ENCODE data around the gene CDC14B. TPM values are rescaled to one million over a fixed set of nuclear protein-coding genes. Genes with fewer than 3 reads are reported as not detected.
"Not testable (repeated sequence)": the region's sequence is repeated elsewhere in the genome, so short reads cannot be mapped to it uniquely, and the experiment has no call there.

CDC14B gene
- total and polyA plus RNA-seq, 4 donors, result 8.8 to 33.3 (median 11.3) TPM

DNA sequence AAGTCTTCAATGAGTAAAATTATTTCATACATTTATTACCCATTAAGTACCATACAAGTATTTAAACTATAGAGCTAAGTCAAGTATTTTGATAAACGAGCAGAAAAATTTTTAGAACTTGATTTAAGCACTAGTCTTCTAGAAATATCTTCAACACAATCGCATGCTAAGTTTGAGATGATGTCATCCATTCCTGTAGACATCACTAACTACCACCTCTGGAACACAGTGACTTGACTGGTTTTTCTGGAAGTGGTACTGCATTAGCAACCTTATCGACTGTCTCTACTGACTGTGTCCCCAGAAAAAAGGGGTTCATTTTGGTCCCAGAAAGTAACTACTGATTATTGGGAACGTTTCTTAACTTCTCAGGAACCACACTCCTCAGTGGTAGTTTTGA is 69.0 kb downstream of the CDC14B start:
- WGBS, result 95% methylated on average over 4 of the region's 4 CpGs
- no peak overlapping the region for H3K9ac ChIP-seq (ENCODE audit: low read depth in 1 of 2, low read length in 2 of 2)

DNA sequence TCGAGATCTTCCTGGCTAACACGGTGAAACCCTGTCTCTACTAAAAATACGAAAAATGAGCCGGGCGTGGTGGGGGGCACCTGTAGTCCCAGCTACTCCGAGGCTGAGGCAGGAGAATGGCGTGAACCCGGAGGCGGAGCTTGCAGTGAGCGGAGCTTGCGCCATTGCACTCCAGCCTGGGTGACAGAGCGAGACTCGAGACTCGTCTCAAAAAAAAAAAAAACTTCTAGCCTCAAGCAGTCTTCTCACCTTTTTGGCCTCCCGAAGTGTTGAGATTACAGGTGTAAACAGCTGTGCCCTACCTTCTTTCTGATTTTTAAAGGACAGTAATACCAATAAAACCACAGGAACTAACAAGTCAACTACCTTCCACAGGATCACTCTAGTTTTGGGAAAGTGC is 76.5 kb downstream of the CDC14B start:
- 97% methylated on average over 15 of the region's 15 CpGs for WGBS
- peaks cover 1 to 12% (median 4%) of the 10 kb centered on the region in 4 donors for H3K36me3 ChIP-seq (ENCODE audit: control insufficient read depth in 4 of 4, insufficient read depth in 3 of 4, low read depth in 1 of 4, low read length in 3 of 4)
- H3K4me1 ChIP-seq (ENCODE audit: control insufficient read depth in 4 of 4, insufficient read depth in 4 of 4, low read length in 3 of 4); H3K9me3 ChIP-seq (ENCODE audit: control insufficient read depth in 4 of 4, low read length in 3 of 4); H3K9ac ChIP-seq (ENCODE audit: low read depth in 1 of 2, low read length in 2 of 2); DNase-seq (ENCODE audit: low spot score); H3K27me3 ChIP-seq (ENCODE audit: control insufficient read depth in 4 of 4, insufficient read depth in 4 of 4, low read length in 3 of 4); H3K4me3 ChIP-seq (ENCODE audit: low read depth in 1 of 3, low read length in 3 of 3); H3K27ac ChIP-seq (ENCODE audit: low read depth in 1 of 2, low read length in 2 of 2): not testable (repeated sequence)

More for the DNA sequence above, 69.0 kb downstream of the CDC14B start:
- Histone ChIP-seq H3K4me3 (ENCODE audit: low read depth in 1 of 3, low read length in 3 of 3) (no peak overlapping the region), H3K9me3 (ENCODE audit: control insufficient read depth in 4 of 4, low read length in 3 of 4) (no peaks in the 10 kb centered on the region), H3K27ac (ENCODE audit: low read depth in 1 of 2, low read length in 2 of 2) (no peak overlapping the region), H3K36me3 (ENCODE audit: control insufficient read depth in 4 of 4, insufficient read depth in 3 of 4, low read depth in 1 of 4, low read length in 3 of 4) (peaks cover 1 to 5% (median 4%) of the 10 kb centered on the region in 4 donors), H3K4me1 (ENCODE audit: control insufficient read depth in 4 of 4, insufficient read depth in 4 of 4, low read length in 3 of 4) (no peaks in the 10 kb centered on the region), H3K27me3 (ENCODE audit: control insufficient read depth in 4 of 4, insufficient read depth in 4 of 4, low read length in 3 of 4) (no peaks in the 10 kb centered on the region)
- TF ChIP-seq, protein P1, sequence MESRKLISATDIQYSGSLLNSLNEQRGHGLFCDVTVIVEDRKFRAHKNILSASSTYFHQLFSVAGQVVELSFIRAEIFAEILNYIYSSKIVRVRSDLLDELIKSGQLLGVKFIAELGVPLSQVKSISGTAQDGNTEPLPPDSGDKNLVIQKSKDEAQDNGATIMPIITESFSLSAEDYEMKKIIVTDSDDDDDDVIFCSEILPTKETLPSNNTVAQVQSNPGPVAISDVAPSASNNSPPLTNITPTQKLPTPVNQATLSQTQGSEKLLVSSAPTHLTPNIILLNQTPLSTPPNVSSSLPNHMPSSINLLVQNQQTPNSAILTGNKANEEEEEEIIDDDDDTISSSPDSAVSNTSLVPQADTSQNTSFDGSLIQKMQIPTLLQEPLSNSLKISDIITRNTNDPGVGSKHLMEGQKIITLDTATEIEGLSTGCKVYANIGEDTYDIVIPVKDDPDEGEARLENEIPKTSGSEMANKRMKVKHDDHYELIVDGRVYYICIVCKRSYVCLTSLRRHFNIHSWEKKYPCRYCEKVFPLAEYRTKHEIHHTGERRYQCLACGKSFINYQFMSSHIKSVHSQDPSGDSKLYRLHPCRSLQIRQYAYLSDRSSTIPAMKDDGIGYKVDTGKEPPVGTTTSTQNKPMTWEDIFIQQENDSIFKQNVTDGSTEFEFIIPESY (IDR thresholded peaks at IDR 0.05), result no peak
- TF ChIP-seq SP1 (IDR thresholded peaks at IDR 0.05), result no peak
- no peak for TF ChIP-seq RAD21 (IDR thresholded peaks at IDR 0.05)
- no peak for DNase-seq (ENCODE audit: low spot score)

DNA sequence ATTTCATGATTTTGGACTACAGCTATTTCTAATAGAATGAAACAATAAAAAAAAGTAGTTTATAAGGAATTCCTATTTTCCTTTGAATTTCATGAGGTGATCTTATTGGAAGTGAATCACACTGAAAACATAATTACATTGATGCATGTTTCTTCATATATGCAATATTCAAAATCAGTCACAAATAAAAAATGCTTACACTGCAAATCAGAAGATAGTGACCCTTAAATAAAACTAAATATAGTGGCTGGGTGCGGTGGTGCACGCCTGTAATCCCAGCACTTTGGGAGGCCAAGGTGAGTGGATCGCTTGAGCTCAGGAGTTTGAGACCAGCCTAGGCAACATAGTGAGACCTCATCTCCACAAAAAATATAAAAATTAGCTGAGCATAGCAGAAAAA is 79.5 kb downstream of the CDC14B start:
- 99% methylated on average over 3 of the region's 3 CpGs for WGBS

More for the DNA sequence above, 79.5 kb downstream of the CDC14B start:
- H3K9ac ChIP-seq (ENCODE audit: low read depth in 1 of 2, low read length in 2 of 2), result no peak overlapping the region
- no peaks in the 10 kb centered on the region for H3K4me1 ChIP-seq (ENCODE audit: control insufficient read depth in 4 of 4, insufficient read depth in 4 of 4, low read length in 3 of 4)
- TF ChIP-seq HNF4G (IDR thresholded peaks at IDR 0.05) (no peak), FOXA1 (IDR thresholded peaks at IDR 0.05) (no peak), SP1 (IDR thresholded peaks at IDR 0.05) (no peak), EGR1 (IDR thresholded peaks at IDR 0.05; ENCODE audit: low read depth in 2 of 2) (no peak), FOXA2 (IDR thresholded peaks at IDR 0.05) (no peak), TAF1 (conservative IDR thresholded peaks at IDR 0.05) (no peak), YY1 (IDR thresholded peaks at IDR 0.05) (no peak), HNF4A (conservative IDR thresholded peaks at IDR 0.05) (no peak), GABPA (IDR thresholded peaks at IDR 0.05 in 1 of 2, conservative IDR thresholded peaks at IDR 0.05 in 1 of 2) (no peak), RAD21 (IDR thresholded peaks at IDR 0.05) (no peak), JUND (IDR thresholded peaks at IDR 0.05) (no peak), NR2F2 (IDR thresholded peaks at IDR 0.05) (no peak), RXRA (IDR thresholded peaks at IDR 0.05) (no peak)
- TF ChIP-seq, protein P2, sequence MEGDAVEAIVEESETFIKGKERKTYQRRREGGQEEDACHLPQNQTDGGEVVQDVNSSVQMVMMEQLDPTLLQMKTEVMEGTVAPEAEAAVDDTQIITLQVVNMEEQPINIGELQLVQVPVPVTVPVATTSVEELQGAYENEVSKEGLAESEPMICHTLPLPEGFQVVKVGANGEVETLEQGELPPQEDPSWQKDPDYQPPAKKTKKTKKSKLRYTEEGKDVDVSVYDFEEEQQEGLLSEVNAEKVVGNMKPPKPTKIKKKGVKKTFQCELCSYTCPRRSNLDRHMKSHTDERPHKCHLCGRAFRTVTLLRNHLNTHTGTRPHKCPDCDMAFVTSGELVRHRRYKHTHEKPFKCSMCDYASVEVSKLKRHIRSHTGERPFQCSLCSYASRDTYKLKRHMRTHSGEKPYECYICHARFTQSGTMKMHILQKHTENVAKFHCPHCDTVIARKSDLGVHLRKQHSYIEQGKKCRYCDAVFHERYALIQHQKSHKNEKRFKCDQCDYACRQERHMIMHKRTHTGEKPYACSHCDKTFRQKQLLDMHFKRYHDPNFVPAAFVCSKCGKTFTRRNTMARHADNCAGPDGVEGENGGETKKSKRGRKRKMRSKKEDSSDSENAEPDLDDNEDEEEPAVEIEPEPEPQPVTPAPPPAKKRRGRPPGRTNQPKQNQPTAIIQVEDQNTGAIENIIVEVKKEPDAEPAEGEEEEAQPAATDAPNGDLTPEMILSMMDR (IDR thresholded peaks at IDR 0.05; ENCODE audit: low read depth, low read length, missing input control), result no peak
- TF ChIP-seq, protein P3, sequence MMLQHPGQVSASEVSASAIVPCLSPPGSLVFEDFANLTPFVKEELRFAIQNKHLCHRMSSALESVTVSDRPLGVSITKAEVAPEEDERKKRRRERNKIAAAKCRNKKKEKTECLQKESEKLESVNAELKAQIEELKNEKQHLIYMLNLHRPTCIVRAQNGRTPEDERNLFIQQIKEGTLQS (IDR thresholded peaks at IDR 0.05), result no peak
- TF ChIP-seq, protein P4, sequence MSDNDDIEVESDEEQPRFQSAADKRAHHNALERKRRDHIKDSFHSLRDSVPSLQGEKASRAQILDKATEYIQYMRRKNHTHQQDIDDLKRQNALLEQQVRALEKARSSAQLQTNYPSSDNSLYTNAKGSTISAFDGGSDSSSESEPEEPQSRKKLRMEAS (IDR thresholded peaks at IDR 0.05), result no peak
- TF ChIP-seq, protein P1 (IDR thresholded peaks at IDR 0.05), result no peak
- TF ChIP-seq, protein P5, sequence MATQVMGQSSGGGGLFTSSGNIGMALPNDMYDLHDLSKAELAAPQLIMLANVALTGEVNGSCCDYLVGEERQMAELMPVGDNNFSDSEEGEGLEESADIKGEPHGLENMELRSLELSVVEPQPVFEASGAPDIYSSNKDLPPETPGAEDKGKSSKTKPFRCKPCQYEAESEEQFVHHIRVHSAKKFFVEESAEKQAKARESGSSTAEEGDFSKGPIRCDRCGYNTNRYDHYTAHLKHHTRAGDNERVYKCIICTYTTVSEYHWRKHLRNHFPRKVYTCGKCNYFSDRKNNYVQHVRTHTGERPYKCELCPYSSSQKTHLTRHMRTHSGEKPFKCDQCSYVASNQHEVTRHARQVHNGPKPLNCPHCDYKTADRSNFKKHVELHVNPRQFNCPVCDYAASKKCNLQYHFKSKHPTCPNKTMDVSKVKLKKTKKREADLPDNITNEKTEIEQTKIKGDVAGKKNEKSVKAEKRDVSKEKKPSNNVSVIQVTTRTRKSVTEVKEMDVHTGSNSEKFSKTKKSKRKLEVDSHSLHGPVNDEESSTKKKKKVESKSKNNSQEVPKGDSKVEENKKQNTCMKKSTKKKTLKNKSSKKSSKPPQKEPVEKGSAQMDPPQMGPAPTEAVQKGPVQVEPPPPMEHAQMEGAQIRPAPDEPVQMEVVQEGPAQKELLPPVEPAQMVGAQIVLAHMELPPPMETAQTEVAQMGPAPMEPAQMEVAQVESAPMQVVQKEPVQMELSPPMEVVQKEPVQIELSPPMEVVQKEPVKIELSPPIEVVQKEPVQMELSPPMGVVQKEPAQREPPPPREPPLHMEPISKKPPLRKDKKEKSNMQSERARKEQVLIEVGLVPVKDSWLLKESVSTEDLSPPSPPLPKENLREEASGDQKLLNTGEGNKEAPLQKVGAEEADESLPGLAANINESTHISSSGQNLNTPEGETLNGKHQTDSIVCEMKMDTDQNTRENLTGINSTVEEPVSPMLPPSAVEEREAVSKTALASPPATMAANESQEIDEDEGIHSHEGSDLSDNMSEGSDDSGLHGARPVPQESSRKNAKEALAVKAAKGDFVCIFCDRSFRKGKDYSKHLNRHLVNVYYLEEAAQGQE (IDR thresholded peaks at IDR 0.05), result no peak
- no peaks in the 10 kb centered on the region for H3K9me3 ChIP-seq (ENCODE audit: control insufficient read depth in 4 of 4, low read length in 3 of 4)
- no peak for DNase-seq (ENCODE audit: low spot score)
- no peak overlapping the region for H3K27ac ChIP-seq (ENCODE audit: low read depth in 1 of 2, low read length in 2 of 2)
- H3K4me3 ChIP-seq (ENCODE audit: low read depth in 1 of 3, low read length in 3 of 3), result no peak overlapping the region
- H3K36me3 ChIP-seq (ENCODE audit: control insufficient read depth in 4 of 4, insufficient read depth in 3 of 4, low read depth in 1 of 4, low read length in 3 of 4), result peaks cover 1 to 14% (median 5%) of the 10 kb centered on the region in 4 donors
- no peaks in the 10 kb centered on the region for H3K27me3 ChIP-seq (ENCODE audit: control insufficient read depth in 4 of 4, insufficient read depth in 4 of 4, low read length in 3 of 4)

Data from liver (tissue), 9 donors.